ENCODE measurements around the gene VLDLR. TPM values are rescaled to one million over a fixed set of nuclear protein-coding genes. Genes with fewer than 3 reads are reported as not detected.

Gene VLDLR
- total and polyA plus RNA-seq, 12 donors, result 7.7 to 54.1 (median 32.7) TPM

GRCh38 chr9:2693056-2693455, 71.5 kb downstream of the VLDLR start:
- Histone ChIP-seq H3K27me3 (no peaks in the 10 kb centered on the region), H3K4me3 (no peak overlapping the region), H3K4me1 (replicated peaks in 1 of 2) (peaks cover 3 to 4% of the 10 kb centered on the region in 2 donors), H3K9me3 (replicated peaks in 1 of 3) (no peaks in the 10 kb centered on the region), H3K27ac (no peak overlapping the region), H3K36me3 (replicated peaks in 1 of 2) (no peaks in the 10 kb centered on the region)
- DNase-seq, result no peak
- intact Hi-C loops (cut with DNase I), result no loop called here
- WGBS, 4 donors, result 93 to 100% (median 98%) methylated on average over 3 of the region's 3 CpGs
- TF ChIP-seq POLR2A (IDR thresholded peaks at IDR 0.05) (no peak), CTCF (IDR thresholded peaks at IDR 0.05) (no peak)

GRCh38 chr9:2697492-2697891, 75.9 kb downstream of the VLDLR start:
- peak in 2 of 7 donors; percentile 22 to 32 for DNase-seq
- no peak overlapping the region for H3K4me3 ChIP-seq
- H3K27ac ChIP-seq, result no peak overlapping the region
- no peaks in the 10 kb centered on the region for H3K27me3 ChIP-seq
- no peaks in the 10 kb centered on the region for H3K9me3 ChIP-seq (replicated peaks in 1 of 3)
- H3K4me1 ChIP-seq (replicated peaks in 1 of 2), result peaks cover 0 to 3% of the 10 kb centered on the region in 2 donors
- intact Hi-C loops (cut with DNase I), result no loop called here
- TF ChIP-seq POLR2A (IDR thresholded peaks at IDR 0.05), result no peak
- TF ChIP-seq CTCF (IDR thresholded peaks at IDR 0.05), result no peak
- H3K36me3 ChIP-seq (replicated peaks in 1 of 2), result no peaks in the 10 kb centered on the region
- WGBS, 4 donors, result 72 to 88% (median 75%) methylated on average over 3 of the region's 3 CpGs

- H3K4me1 ChIP-seq (replicated peaks in 1 of 2), result peaks cover 0 to 3% of the 10 kb centered on the region in 2 donors
- no peak overlapping the region for H3K4me3 ChIP-seq
- TF ChIP-seq POLR2A (IDR thresholded peaks at IDR 0.05) (no peak), CTCF (IDR thresholded peaks at IDR 0.05) (no peak)
- H3K36me3 ChIP-seq (replicated peaks in 1 of 2), result no peaks in the 10 kb centered on the region
- intact Hi-C loops (cut with DNase I), result no loop called here
- no peak overlapping the region for H3K27ac ChIP-seq
- no peaks in the 10 kb centered on the region for H3K27me3 ChIP-seq
- 71 to 76% (median 73%) methylated on average over 6 of the region's 6 CpGs for WGBS, 4 donors
- H3K9me3 ChIP-seq (replicated peaks in 1 of 3), result no peaks in the 10 kb centered on the region
- DNase-seq, result no peak
These were observed 78.8 kb downstream of the VLDLR start for GRCh38 chr9:2700398-2700797.

- DNase-seq, result no peak
- 90 to 94% (median 92%) methylated on average over 10 of the region's 10 CpGs for WGBS, 4 donors
- no peak for TF ChIP-seq CTCF (IDR thresholded peaks at IDR 0.05)
- no peak for TF ChIP-seq POLR2A (IDR thresholded peaks at IDR 0.05)
- no peaks in the 10 kb centered on the region for H3K27me3 ChIP-seq
- no peak overlapping the region for H3K4me3 ChIP-seq
- no peaks in the 10 kb centered on the region for H3K36me3 ChIP-seq (replicated peaks in 1 of 2)
- no peaks in the 10 kb centered on the region for H3K9me3 ChIP-seq (replicated peaks in 1 of 3)
- intact Hi-C loops (cut with DNase I), result no loop called here
- H3K27ac ChIP-seq, result no peak overlapping the region
- H3K4me1 ChIP-seq (replicated peaks in 1 of 2), result peaks cover 0 to 3% of the 10 kb centered on the region in 2 donors
These were observed 79.4 kb downstream of the VLDLR start for GRCh38 chr9:2700909-2701550.
